Measurements from ENCODE around the gene MISP. TPM values are rescaled to one million over a fixed set of nuclear protein-coding genes. Genes with fewer than 3 reads are reported as not detected.

The MISP gene
- total and polyA plus RNA-seq, 9 of the 15 experiments (the other 6 are each of a cell fraction or from before 2014, with no cell fraction given): 0.04 to 0.29 (median 0.05) TPM; not detected in 5

DNA sequence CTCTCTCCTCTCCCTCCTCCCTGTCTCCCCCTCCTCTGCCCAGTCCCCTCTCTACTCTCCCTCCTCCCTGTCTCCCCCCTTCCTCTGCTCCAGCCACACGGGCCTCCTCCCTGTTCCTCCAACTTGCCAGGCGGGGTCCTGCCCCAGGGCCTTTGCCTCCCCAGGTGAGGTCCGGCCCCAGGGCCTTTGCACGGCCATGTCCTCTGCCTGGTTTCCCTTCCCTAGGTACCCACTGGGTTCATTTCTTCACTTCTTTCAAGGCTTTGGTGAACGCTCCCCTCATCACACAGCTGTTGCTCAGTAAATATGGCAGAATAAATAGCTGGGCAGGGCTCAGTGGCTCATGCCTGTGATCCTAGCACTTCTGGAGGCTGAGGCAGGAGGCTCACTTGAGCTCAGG lies 21.2 kb downstream of the MISP start (continued):
- TF ChIP-seq, protein P1, sequence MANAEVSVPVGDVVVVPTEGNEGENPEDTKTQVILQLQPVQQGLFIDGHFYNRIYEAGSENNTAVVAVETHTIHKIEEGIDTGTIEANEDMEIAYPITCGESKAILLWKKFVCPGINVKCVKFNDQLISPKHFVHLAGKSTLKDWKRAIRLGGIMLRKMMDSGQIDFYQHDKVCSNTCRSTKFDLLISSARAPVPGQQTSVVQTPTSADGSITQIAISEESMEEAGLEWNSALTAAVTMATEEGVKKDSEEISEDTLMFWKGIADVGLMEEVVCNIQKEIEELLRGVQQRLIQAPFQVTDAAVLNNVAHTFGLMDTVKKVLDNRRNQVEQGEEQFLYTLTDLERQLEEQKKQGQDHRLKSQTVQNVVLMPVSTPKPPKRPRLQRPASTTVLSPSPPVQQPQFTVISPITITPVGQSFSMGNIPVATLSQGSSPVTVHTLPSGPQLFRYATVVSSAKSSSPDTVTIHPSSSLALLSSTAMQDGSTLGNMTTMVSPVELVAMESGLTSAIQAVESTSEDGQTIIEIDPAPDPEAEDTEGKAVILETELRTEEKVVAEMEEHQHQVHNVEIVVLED (CRISPR knock-in tag; IDR thresholded peaks at IDR 0.05): no peak
- TF ChIP-seq RFX1 (IDR thresholded peaks at IDR 0.05) (no peak), ZKSCAN8 (CRISPR knock-in tag; IDR thresholded peaks at IDR 0.05) (no peak), PURB (CRISPR knock-in tag; IDR thresholded peaks at IDR 0.05; ENCODE audit: low read depth) (no peak), HDAC1 (IDR thresholded peaks at IDR 0.05) (0 out of 4 replicates have a peak, but pooled peaks of 1 of the 2 experiments have one; percentile 18), BCOR (IDR thresholded peaks at IDR 0.05) (peak; percentile 40; the same call in 1 of the 2 replicates), ZNF121 (CRISPR knock-in tag; conservative IDR thresholded peaks at IDR 0.05) (peak; percentile 20; the same call in 1 of the 2 replicates), SAFB2 (IDR thresholded peaks at IDR 0.05; ENCODE audit: borderline replicate concordance, low read depth, low read length, severe bottlenecking) (no peak), ZNF589 (CRISPR knock-in tag; IDR thresholded peaks at IDR 0.05; ENCODE audit: low read depth) (no peak), RBM25 (IDR thresholded peaks at IDR 0.05; ENCODE audit: low read depth, low read length, severe bottlenecking) (peak; percentile 71)
